Psoas muscle (tissue), 8 donors: ENCODE measurements around the gene ETV1. TPM values are rescaled to one million over a fixed set of nuclear protein-coding genes. Genes with fewer than 3 reads are reported as not detected.

Experiments
- ATAC-seq, 4 donors: fragments of 200-7000 bp; cut with Tn5 transposase; one replicate each; pipeline ENCODE4 v1.9.1; 2020; ENCODE audit warnings: moderate library complexity in 3 of 4, mild to moderate bottlenecking in 2 of 4
- DNase-seq, 2 donors: peaks; one replicate each; pipeline ENCODE4 v3.0.0-alpha.2; 2020
- H3K27ac ChIP-seq: fragments of 200-600 bp; one replicate; pipeline ENCODE4 v1.8.0; 2022
- H3K27me3 ChIP-seq, 3 donors: fragments of 200-600 bp in 1 of 3; one replicate each; pipeline versions ENCODE4 v1.6.1 to v1.8.0; 2013 to 2022; ENCODE audit warnings: low read length in 2 of 3, mild to moderate bottlenecking in 2 of 3, moderate library complexity in 1 of 3; ENCODE audit not compliant: insufficient read depth in 3 of 3
- H3K36me3 ChIP-seq, 2 donors: fragments of 200-600 bp in 1 of 2; one replicate each; pipeline versions ENCODE4 v1.6.1 to v1.8.0; 2013 to 2022; ENCODE audit warnings: low read depth in 1 of 2, mild to moderate bottlenecking in 1 of 2, moderate library complexity in 1 of 2; ENCODE audit not compliant: insufficient read depth in 1 of 2
- H3K4me1 ChIP-seq: fragments of 200-600 bp; one replicate; pipeline ENCODE4 v1.8.0; 2022
- H3K4me3 ChIP-seq: fragments of 200-600 bp; one replicate; pipeline ENCODE4 v1.8.0; 2022; ENCODE audit warnings: mild to moderate bottlenecking
- H3K9me3 ChIP-seq: fragments of 200-600 bp; one replicate; pipeline ENCODE4 v1.8.0; 2022
- WGBS, 3 donors: extraction: QIAGEN DNeasy Blood & Tissue Kit; methylation state at CpG; one replicate each; pipeline versions ENCODE4 v1.1.6 to v1.1.7; 2013; 5-methylcytosine and 5-hydroxymethylcytosine counted together
- intact Hi-C, 2 donors: fragments of 100-400 bp; cut with DNase I; formaldehyde crosslinking; loops; one replicate each; pipeline versions ENCODE4 v1.11.0 to v1.14.2; 2022
- polyA plus RNA-seq, 3 donors: library from polyadenylated mRNA; stranded (reverse); fragments of 200-250 nt; gene quantifications; one replicate each; pipeline ENCODE4 v1.2.3, GENCODE V29; 2013
- total RNA-seq, 4 donors: library from RNA; stranded (reverse); fragmentation: NEBNext Ultra II Directional in 2 of 4; extraction: Animal tissue kit (Norgen Biotek cat#: 25700) in 2 of 4; gene quantifications; one replicate each; pipeline versions ENCODE4 v1.2.1 to v1.2.4, GENCODE V29; 2021 to 2023
- TF ChIP-seq, protein P1 (sequence below): fragments of 200-600 bp; IDR thresholded peaks from one replicate; pipeline ENCODE4 v1.8.0; 2022; ENCODE audit warnings: antibody characterized with exemption
- donor health status: healthy with polysubstance abuse.
- donor health status: DM: no; HTN: no; CAD: no; lungs with moderate emphysema.
- donor health status: Bipolar disorder and iron deficiency.
- donor health status: healthy.
- donor health status: DM: yes; HTN: yes; CAD: no.
- donor health status: DM: no; HTN: no; CAD: no.
- donor health status: DM: no; HTN: no; CAD: no.
- donor health status: DM: yes; HTN: yes; CAD: no.

ETV1 gene
- total and polyA plus RNA-seq, 7 donors = 0.20 to 3.8 (median 0.95) TPM

DNA sequence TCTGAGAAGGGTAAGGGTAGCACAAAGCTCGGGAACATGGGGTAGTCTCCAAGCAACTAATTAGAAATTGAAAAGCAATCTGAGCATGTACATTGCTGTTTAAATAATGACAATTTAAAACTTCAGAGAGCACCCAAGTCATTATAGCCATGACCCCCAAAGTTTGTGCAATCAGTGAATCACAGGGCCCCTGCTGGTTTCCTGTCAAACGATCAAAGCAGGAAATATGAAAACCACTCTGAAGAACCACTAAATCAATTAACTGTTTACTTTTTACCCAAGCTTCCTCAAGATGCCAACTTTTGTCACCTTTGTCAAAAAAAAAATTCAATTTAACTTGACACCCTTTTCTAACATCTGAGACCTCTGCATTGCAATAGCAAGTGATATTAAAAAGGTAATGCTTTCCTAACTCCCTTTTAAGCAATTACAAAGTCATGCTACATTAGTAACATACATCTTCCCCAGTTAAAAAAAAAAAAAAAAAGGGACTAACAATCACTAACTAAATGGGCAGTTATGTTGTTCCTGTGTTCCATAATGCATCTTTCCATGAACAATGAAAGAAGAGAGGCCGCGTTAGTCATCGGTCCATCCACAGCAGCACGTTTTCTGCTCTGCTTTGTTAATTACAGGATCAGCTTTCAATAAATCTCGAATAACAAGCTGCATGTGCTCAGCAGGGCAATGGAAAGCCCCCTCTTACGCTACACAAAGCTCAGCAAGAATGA is 80.6 kb downstream of the ETV1 start:
- Histone ChIP-seq H3K4me1 (no peaks in the 10 kb centered on the region), H3K9me3 (no peaks in the 10 kb centered on the region), H3K4me3 (no peak overlapping the region), H3K27me3 (no peaks in the 10 kb centered on the region), H3K27ac (no peak overlapping the region), H3K36me3 (no peaks in the 10 kb centered on the region)
- no peak for DNase-seq
- no peak for ATAC-seq
- TF ChIP-seq, protein P1, sequence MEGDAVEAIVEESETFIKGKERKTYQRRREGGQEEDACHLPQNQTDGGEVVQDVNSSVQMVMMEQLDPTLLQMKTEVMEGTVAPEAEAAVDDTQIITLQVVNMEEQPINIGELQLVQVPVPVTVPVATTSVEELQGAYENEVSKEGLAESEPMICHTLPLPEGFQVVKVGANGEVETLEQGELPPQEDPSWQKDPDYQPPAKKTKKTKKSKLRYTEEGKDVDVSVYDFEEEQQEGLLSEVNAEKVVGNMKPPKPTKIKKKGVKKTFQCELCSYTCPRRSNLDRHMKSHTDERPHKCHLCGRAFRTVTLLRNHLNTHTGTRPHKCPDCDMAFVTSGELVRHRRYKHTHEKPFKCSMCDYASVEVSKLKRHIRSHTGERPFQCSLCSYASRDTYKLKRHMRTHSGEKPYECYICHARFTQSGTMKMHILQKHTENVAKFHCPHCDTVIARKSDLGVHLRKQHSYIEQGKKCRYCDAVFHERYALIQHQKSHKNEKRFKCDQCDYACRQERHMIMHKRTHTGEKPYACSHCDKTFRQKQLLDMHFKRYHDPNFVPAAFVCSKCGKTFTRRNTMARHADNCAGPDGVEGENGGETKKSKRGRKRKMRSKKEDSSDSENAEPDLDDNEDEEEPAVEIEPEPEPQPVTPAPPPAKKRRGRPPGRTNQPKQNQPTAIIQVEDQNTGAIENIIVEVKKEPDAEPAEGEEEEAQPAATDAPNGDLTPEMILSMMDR = no peak
- 57 to 64% (median 59%) methylated on average over 8 of the region's 8 CpGs for WGBS, 3 donors
- intact Hi-C loops = no loop called here

GRCh38 chr7:13907831-13908230 is 81.6 kb downstream of the ETV1 start:
- Histone ChIP-seq H3K27ac (no peak overlapping the region), H3K36me3 (no peaks in the 10 kb centered on the region), H3K27me3 (no peaks in the 10 kb centered on the region), H3K9me3 (no peaks in the 10 kb centered on the region), H3K4me1 (no peaks in the 10 kb centered on the region), H3K4me3 (no peak overlapping the region)
- TF ChIP-seq, protein P1 = no peak
- ATAC-seq = no peak
- 67 to 80% (median 72%) methylated on average over 1 of the region's 1 CpG for WGBS, 3 donors
- intact Hi-C loops = no loop called here
- no peak for DNase-seq

DNA sequence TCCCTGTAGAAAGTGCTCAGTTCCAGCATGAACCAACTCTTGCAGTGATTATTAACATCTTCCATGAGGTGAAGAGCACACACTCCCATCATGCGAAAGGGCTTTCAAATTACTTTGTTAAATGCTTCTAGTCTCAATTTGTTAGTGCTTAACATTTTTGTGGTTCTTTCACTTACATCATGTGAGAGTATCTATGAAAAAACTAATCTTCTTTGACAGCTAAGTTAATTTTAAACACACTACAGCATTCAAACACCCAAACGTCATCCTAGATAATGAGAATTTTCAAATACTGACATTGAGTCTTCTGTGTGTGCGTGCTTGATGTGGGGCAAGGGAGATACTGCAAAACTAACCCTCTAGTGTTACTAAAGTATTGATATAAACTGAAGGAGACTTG is 84.8 kb downstream of the ETV1 start:
- Histone ChIP-seq H3K9me3 (no peaks in the 10 kb centered on the region), H3K27ac (no peak overlapping the region), H3K27me3 (no peaks in the 10 kb centered on the region), H3K4me3 (no peak overlapping the region), H3K4me1 (no peaks in the 10 kb centered on the region), H3K36me3 (no peaks in the 10 kb centered on the region)
- DNase-seq (no peak), ATAC-seq (no peak)
- TF ChIP-seq, protein P1 = no peak
- WGBS, 3 donors = 88 to 91% (median 89%) methylated on average over 3 of the region's 3 CpGs
- intact Hi-C loops = no loop called here

GRCh38 chr7:13904007-13904406 is 85.5 kb downstream of the ETV1 start:
- Histone ChIP-seq H3K27ac (no peak overlapping the region), H3K4me3 (no peak overlapping the region), H3K36me3 (no peaks in the 10 kb centered on the region), H3K9me3 (no peaks in the 10 kb centered on the region), H3K27me3 (no peaks in the 10 kb centered on the region), H3K4me1 (no peaks in the 10 kb centered on the region)
- ATAC-seq (no peak), DNase-seq (no peak)
- 80 to 89% (median 81%) methylated on average over 2 of the region's 2 CpGs for WGBS, 3 donors
- intact Hi-C loops = no loop called here
- TF ChIP-seq, protein P1 = no peak

- no peak for ATAC-seq
- H3K4me1 ChIP-seq = no peaks in the 10 kb centered on the region
- H3K27me3 ChIP-seq = no peaks in the 10 kb centered on the region
- intact Hi-C loops = no loop called here
- H3K27ac ChIP-seq = no peak overlapping the region
- TF ChIP-seq, protein P1 = no peak
- no peak for DNase-seq
- WGBS, 3 donors = 72 to 81% (median 81%) methylated on average over 3 of the region's 3 CpGs
- H3K4me3 ChIP-seq = no peak overlapping the region
- no peaks in the 10 kb centered on the region for H3K9me3 ChIP-seq
- H3K36me3 ChIP-seq = no peaks in the 10 kb centered on the region
These were observed 87.9 kb downstream of the ETV1 start for GRCh38 chr7:13901577-13901976.
